Measurements from ENCODE around the gene MSI2.

Gene MSI2

DNA sequence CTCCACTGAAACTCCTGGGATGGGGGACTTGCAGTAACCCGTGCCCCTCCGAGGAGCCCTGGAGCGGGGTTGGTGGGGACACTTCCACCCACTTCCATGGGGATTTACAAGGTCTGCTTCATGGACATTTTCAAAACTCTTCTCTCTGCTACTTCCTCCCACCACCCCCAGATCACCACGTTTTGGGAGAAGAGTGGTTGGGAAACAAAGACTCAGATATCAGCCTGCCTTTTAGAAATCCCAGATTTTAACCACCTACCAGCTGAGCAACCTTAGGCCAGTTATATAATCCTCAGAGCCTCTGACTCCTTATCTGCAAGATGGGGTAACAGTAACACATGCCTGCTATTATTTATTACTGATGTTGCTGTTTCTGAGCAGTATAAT, 304.0 kb downstream of the MSI2 start:
- in situ Hi-C loops (cut with MboI; ENCODE audit: low pct_unique_long_range_greater_than_20kb, low sequenced_read_pairs), result no loop called here
- no peak for DNase-seq

DNA sequence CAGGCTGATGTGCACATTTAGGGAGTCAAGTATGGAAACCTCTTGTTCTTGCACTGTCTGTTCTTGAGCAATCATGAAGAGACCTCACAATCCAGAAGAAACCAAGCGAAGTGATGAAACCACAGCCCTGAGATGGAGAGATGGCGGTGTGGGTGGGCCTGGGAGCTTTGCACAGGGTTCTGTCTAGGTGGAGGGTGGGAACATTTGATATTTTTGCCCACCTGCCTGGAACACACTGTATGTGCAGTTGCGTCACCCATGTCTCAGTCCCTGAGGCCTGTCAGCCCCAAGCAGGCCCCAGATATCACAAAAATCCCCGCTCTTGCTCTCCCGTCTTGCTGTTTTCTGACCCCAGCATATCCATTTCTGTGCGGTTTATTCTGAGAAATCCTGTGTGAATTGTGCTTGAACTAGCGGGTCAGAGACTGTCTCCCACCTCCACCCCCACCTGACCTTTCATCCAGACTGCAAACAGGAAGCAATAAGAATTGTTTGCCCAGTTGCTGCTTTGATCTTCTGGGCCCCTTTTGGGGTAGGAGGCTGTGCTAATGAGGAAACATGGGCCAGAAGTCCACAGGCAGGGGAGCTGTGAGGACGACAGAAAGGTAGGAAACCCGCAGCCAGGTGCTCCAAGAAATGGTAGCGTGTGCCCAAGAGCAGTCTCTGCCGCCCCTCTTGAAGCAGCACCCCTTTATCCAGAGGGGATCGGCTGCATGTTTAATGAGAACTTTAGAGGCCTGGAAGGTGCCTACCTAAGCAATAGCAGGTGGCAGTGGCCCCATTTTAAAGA, 304.9 kb downstream of the MSI2 start:
- DNase-seq, result peak; percentile 18
- in situ Hi-C loops (cut with MboI; ENCODE audit: low pct_unique_long_range_greater_than_20kb, low sequenced_read_pairs), result no loop called here

DNA sequence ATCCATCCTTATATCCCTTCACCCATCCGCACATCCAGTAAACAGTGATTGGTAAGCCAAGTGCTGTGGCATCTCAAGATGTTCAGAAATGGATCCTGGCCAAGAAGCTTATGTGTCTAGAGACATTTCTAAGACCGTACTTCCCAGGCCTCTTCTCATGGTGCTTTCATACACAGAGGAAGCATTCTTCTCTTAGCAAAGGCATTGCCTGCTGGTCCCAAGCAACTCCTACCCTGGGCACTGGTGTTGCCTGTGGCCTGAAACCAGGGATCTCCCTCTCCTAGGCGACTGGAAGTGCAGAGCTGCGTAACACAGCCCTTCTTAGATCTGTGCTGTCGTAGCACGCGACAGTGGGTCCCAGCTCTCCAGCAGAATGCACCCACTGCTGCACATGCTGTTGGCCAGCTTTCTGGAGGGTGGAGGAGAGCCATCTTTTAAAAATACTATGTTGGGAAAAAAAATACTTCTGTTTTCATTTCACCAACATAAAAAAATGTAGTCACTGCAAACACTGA, 305.9 kb downstream of the MSI2 start:
- in situ Hi-C loops (cut with MboI; ENCODE audit: low pct_unique_long_range_greater_than_20kb, low sequenced_read_pairs), result no loop called here
- no peak for DNase-seq

DNA sequence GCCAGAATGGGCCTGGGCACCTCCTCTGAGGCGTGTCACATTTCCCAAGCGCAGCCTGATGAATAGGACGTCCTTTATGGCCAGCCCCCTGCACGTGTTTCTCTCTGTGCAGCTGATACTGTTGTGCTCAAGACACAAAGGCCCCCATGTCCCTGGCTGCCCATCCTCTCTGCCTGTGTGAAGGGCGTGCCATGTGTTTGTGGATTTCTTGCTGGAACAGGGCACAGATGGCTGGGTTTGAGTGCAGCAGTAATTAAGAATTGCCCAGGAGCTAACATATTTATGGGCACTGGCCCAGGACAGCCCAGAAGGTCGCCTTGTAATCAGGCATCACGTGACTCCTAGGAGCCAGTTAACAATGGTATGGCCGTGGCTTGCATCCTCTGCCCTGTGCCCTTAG, 307.6 kb downstream of the MSI2 start:
- DNase-seq, result no peak
- in situ Hi-C loops (cut with MboI; ENCODE audit: low pct_unique_long_range_greater_than_20kb, low sequenced_read_pairs), result no loop called here

DNA sequence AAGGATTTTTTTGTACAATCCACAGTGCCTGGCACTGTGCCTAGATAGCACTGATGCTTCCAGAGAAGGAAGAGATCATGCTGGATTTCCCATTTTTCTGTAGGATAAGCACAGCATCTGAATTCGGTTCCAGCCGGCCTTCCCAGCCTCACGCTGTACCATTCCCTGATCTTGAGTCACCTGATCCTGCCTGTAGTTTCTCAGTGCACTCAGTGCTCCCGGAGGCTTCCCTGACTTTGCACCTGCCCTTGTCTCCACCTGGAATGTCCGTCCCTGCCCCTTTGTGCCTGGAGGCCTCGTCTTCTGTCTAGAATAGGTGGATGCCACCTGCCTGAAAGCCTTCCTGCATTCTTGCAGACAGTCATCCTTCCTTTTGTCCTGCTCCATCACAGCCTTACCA, 308.9 kb downstream of the MSI2 start:
- in situ Hi-C loops (cut with MboI; ENCODE audit: low pct_unique_long_range_greater_than_20kb, low sequenced_read_pairs), result no loop called here
- no peak for DNase-seq

DNA sequence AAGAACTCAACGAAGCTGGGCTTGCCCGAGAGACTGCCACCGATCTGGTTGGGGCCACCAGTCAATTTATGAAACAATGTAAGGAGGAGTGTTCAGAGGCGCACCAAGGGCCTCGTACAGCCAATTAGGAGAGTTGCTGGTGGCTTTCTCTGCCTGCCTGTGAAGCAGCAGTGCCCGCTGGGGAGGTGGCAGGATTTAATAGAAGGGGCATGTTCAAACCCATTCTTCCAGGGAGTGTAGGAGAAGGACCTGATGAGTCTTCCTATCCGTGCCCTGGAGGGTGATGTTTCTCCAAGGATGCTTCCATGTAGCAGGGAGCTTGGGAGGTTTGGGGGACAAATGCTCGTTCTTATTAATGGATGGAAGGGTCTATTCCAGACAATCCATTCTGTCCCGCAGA, 310.4 kb downstream of the MSI2 start:
- no peak for DNase-seq
- in situ Hi-C loops (cut with MboI; ENCODE audit: low pct_unique_long_range_greater_than_20kb, low sequenced_read_pairs), result no loop called here

DNA sequence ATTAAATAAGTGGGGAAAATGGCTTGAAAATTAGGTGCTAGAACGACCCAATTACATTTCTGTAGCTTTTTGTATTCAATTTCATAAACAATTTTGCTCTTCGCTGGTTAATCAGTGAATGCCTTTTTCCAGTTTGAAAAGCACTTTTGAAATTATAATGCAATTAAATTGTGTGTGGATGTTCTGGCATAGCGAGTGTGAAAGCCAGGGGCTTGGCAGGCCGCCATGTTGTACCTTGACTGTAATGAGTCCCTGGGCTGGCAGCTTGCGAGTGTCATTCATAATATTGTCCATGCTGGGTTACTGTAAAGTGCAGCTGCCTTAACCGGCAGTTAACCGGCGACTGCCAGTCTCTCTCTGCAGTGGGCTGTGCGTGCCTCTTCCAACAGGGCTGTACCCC, 310.9 kb downstream of the MSI2 start:
- DNase-seq, result no peak
- in situ Hi-C loops (cut with MboI; ENCODE audit: low pct_unique_long_range_greater_than_20kb, low sequenced_read_pairs), result no loop called here

DNA sequence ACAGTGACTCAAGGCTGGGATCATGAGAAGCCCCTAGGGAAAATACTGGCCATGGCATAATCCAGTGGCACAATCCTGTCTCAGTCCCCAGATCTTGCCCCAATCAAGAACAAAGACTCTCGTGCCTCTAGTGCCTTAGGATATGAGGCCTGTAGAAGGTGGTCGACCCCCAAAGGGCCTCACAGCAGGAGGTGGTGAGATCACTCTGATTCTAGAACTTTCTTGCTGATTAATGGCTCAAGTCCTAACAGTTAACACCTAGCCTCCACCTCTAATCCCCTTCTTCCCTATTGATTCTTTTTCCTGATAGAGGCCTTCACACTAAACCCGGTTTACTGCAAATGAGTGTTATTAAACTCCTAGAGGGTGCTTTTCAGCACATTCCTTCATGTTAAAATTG, 312.0 kb downstream of the MSI2 start:
- DNase-seq, result no peak
- in situ Hi-C loops (cut with MboI; ENCODE audit: low pct_unique_long_range_greater_than_20kb, low sequenced_read_pairs), result no loop called here

DNA sequence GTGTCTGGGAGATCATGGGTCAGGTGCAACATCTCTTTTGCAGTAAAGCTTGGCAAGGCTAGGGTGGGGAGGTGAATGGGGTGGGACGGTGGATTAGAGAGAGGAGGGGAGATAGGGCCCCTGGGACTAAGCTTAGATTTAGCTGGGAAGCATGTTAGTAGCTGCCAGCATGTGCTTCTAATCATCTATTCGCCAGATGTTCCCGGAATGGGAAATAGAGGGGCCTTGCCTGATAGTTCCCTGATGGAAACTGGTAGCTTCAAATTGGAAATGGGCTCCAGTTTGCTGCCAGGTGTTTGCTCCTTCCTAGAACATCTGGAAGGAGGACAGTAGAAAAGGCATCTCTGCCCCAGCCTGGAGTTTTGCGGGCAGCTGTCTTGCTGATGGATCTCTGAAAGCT, 312.7 kb downstream of the MSI2 start:
- in situ Hi-C loops (cut with MboI; ENCODE audit: low pct_unique_long_range_greater_than_20kb, low sequenced_read_pairs), result no loop called here
- DNase-seq, result no peak

DNA sequence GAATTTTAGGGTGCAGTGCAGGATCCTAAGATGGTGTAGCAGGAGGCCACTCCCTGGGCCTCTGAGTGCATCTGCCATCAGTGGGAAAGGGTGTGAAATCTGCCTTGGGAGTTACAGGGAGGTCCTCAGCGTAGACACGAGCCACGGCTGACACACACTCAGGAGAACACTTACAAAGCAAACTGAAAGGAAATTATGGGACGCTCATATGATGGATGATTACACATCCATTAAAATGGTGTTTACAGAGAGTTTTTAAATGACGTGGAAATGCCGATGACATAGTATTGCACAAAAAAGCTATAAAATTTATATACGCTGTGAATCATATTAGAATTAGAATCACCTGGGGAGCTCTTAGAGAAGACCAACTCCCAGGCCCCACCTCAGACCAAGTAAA, 313.5 kb downstream of the MSI2 start:
- in situ Hi-C loops (cut with MboI; ENCODE audit: low pct_unique_long_range_greater_than_20kb, low sequenced_read_pairs), result no loop called here
- no peak for DNase-seq

DNA sequence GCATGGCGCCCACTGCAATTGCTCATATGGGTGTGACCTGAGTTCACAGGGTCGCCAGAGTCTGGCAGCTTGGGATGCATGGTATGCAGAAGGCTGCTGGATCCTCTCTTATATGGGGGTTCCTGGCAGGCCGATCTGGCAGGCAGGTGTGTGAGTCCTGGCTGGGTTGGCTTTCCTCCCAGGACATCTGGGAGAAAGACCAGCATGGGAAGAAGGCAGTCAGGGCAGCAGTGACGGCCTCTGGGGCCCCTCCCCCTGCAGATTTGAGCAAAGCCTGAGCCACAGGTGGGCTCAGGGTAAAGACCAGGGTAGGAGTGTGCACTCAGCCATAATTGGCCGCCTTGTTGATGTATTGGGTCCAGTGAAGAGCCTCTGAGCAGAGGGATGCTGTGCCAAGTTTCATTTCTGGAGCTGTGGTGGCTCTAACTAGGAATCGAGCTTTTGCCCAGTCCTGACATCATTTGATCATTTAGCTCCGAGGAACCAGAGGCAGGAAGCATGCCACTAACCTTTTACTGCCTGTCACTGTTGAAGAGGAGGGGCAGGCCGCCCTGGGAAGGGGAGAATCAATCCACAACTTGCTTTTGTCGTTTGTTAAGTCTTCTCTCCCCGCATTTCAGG, 314.5 kb downstream of the MSI2 start:
- in situ Hi-C loops (cut with MboI; ENCODE audit: low pct_unique_long_range_greater_than_20kb, low sequenced_read_pairs), result no loop called here
- no peak for DNase-seq

DNA sequence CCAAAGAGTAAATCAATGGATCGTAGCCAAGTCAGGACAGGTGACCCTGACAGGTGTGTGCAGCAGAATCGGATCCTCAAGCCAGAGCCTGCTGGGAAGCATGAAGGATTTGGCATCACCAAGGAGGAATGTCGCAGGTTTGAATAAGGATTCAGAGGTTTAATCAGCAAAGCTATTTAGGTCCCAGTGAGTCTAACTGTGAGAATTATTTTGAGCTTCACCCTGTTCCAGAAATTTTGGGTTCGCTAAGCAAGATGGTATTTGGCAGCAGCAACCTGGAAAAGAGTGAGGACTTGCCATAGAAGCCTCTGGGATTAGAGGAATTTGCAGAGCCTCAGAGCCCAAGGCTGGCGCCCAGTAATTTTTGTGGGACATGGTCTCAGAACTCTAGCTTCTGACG, 315.7 kb downstream of the MSI2 start:
- no peak for DNase-seq
- in situ Hi-C loops (cut with MboI; ENCODE audit: low pct_unique_long_range_greater_than_20kb, low sequenced_read_pairs), result no loop called here

DNA sequence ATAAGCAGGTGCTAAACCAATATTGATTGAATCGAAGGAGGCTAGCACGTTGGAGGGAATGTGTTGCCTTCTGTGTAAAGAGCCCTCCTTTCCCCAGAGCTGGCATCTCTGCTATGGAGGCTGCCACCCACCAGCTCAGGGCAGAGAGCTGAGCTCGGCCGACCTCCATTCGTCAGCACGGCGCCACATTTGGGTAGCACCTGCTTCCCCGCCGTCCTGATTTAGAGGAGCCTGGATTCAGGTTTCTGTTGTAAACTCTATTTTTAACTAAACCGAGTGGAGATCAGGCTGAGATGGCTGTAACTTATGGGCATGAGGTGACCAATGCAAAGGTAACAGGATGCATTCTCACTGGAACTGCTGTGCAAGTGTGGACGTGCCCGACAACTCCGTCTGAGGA, 316.3 kb downstream of the MSI2 start:
- in situ Hi-C loops (cut with MboI; ENCODE audit: low pct_unique_long_range_greater_than_20kb, low sequenced_read_pairs), result no loop called here
- DNase-seq, result no peak

DNA sequence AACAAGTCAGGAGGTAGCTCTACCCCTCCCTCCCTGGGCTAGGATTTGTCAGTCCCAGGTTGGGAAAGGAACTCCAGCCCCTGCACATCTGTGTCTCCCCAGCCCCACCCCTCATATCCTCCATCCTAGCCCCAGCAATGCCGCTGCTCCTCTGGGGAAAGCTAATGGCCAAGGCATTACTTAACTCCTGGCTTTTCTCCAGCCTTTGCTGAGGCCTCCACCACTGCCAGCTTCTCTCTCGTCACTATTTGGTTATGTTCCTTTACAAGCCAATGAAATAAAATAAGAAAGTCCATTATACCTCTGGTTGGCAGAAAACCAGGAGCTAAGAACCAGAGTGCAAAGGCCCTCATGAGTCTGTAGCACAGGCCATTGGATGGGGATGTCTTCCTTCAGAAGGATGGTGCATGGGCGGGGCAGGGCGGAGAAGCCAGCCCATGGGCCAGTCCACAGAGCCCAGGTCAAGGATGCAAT, 317.8 kb downstream of the MSI2 start:
- DNase-seq, result no peak
- in situ Hi-C loops (cut with MboI; ENCODE audit: low pct_unique_long_range_greater_than_20kb, low sequenced_read_pairs), result no loop called here

DNA sequence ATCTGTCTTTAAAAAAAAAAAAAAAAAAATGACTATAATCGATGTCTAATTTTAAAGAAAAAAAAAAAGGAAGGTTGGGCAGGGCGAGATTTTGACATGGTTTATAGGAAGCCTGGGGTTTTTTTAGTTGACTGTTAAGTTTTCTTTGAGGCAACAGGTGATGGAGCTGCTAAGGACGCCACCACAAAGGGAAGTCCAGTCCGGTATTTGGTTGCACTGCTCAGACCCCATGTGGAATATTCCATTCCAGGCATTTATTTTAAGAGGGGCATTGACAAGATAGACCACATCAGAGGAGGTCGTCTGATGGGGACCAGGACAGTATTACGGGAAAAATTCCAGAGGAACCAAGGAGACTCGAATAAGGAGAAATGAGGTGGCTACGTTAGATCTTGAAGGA, 320.4 kb downstream of the MSI2 start:
- in situ Hi-C loops (cut with MboI; ENCODE audit: low pct_unique_long_range_greater_than_20kb, low sequenced_read_pairs), result no loop called here
- no peak for DNase-seq

DNA sequence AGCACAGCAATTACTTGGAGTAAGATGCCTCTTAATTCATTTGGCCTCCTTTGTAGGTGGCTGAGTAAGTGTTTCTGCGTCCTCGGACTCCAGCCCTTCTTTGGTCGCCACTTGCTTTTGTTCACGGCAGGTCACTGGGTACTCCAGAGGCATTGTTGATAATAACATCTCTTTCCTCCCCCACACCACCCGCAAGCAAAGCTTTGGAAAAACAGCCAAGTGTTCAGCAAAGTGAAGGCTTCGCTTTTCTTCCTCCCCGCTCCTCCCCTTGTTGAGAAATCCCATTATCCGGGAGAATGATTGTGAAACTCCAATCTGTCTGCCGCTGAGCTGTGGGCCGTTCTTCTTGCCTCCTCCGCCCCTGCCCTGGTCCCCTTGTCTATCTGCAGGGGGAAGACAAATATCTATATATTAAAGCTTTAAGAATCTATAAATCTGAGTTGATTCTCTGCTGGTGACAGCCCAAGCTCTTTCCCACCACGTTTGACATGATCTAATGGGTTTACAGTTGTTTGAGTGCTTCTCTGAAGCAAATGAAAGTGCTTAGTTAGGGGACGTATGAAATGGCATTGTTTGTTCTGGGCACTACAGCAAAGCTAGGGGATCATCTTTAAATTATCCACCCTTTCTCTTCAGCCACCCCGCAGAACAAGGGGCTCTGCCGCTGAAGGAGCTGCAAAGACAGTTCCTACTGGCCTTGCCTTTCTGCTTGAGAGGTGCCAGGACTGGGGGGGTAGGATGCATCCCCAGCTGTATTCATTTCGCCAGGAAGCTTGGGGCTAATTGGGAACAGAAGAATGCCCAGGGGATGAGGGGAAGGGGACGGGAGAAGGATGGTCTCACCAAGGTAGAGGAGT, 321.7 kb downstream of the MSI2 start:
- no peak for DNase-seq
- in situ Hi-C loops (cut with MboI; ENCODE audit: low pct_unique_long_range_greater_than_20kb, low sequenced_read_pairs), result no loop called here

DNA sequence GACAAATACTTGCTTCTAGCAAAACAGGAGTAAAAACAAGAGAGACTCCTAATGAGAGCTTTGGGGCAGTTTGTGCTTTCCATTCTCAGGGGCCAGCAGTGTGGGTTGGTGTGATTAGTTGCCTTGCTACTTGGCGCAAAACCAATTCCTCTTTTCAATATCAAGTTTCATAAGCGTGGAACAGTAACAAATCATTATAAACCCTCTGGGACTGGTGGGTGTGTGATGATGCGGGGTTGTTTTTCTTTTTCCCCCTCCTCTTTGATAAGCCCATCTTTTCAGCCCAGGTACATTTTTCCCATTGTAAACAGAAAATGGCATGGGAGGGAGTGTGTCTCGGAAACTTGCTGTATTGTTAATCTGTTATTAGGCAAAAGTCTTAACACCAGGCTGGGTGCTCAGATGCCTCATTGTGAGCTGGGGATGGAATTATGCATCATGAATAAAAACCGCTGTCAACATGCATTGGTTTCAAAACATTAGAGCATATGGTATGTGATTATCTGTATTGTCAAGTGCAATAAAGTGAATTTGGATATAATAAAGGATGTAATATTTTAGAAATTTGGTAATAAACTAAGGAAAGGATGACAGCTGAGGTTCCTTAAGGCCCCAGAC, 322.4 kb downstream of the MSI2 start:
- no peak for DNase-seq
- in situ Hi-C loops (cut with MboI; ENCODE audit: low pct_unique_long_range_greater_than_20kb, low sequenced_read_pairs), result no loop called here

DNA sequence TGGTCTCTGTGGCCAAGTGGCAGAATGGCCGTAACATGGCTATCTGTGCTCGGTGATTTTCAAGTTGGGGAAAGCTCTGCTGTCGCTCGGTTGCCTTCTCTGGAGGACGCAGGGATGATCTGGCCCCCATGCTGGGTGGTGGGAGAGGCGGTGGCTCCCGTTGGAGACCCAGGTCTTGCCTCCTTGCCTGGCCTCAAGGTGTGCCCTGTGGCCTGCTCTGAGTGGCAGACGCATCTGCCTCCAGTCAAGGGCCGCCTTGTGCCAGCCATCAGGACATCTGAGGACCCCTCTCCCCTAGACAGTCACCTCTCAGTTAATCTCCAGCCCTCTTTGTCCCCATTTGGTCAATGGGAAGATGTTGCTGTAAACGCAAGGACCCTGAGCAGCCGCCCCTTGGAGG, 322.9 kb downstream of the MSI2 start:
- in situ Hi-C loops (cut with MboI; ENCODE audit: low pct_unique_long_range_greater_than_20kb, low sequenced_read_pairs), result no loop called here
- no peak for DNase-seq

DNA sequence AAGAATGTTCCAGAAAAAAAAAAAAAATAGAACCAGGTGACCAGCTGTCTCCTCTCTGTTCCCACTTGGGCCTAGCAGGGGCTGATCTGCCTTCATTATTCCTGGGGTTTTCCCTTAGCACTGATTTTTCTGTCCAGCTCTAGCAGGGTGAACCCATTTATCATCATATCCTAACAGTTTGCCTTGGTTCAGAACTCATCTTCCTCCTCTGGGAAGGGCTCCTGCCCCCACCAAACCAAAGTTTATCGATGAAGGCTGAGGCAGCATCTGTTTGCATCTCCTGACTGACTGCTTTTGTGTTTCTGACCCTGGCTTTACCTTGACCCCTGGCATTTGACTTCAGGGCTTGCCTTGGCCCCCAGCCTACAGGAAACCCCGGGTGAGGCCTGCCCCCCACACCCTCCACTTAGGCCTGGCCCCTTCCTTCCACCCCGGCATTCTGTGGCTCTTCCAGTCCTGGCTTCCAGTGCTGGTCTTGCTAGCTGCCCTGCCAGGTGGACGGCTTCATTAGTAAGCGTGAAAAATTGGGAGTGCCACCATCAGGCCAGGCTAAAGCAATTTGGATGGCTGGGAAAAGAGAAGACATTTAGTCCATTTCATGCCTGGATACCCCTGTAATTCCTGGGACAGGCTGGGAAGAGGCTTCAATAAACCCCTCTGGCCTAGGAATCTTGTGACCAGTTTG, 323.9 kb downstream of the MSI2 start:
- no peak for DNase-seq
- in situ Hi-C loops (cut with MboI; ENCODE audit: low pct_unique_long_range_greater_than_20kb, low sequenced_read_pairs), result no loop called here
